Ascending aorta (tissue), 2 donors: ENCODE data around the gene RBM19. TPM values are rescaled to one million over a fixed set of nuclear protein-coding genes. Genes with fewer than 3 reads are reported as not detected.

ENCODE experiments used
- DNase-seq, 2 donors: peaks; one replicate each; pipeline ENCODE4 v3.0.0-alpha.2; 2019; ENCODE audit warnings: low spot score in 2 of 2
- H3K27ac ChIP-seq, 2 donors: fragments of 200-600 bp; sonication (generic); one replicate each; pipeline ENCODE4 v1.5.1; 2016 to 2017; ENCODE audit warnings: mild to moderate bottlenecking in 1 of 2
- H3K27me3 ChIP-seq: fragments of 200-600 bp; sonication (generic); one replicate; pipeline ENCODE4 v1.5.1; 2017
- H3K36me3 ChIP-seq, 2 donors: fragments of 200-600 bp; sonication (generic); one replicate each; pipeline ENCODE4 v1.5.1; 2016
- H3K4me1 ChIP-seq, 2 donors: fragments of 200-600 bp; sonication (generic); one replicate each; pipeline ENCODE4 v1.5.1; 2016 to 2017; ENCODE audit warnings: mild to moderate bottlenecking in 1 of 2
- H3K4me3 ChIP-seq, 2 donors: fragments of 200-600 bp; sonication (generic); one replicate each; pipeline ENCODE4 v1.5.1; 2016 to 2017; ENCODE audit warnings: mild to moderate bottlenecking in 1 of 2
- H3K9me3 ChIP-seq, 2 donors: fragments of 200-600 bp; sonication (generic); one replicate each; pipeline ENCODE4 v1.5.1; 2016
- intact Hi-C: fragments of 100-400 bp; cut with DNase I; formaldehyde crosslinking; loops from one replicate; pipeline ENCODE4 v1.15.1; 2023
- total RNA-seq: library from RNA; depleted of rRNA; stranded (reverse); fragments of >200 nt; gene quantifications from one replicate; pipeline ENCODE4 v1.1.0, GENCODE V29; 2016
- TF ChIP-seq, protein P1 (sequence below), 3 experiments: fragments of 200-600 bp in 2 of 3; fragments of 450-650 bp in 1 of 3; sonication (generic) in 2 of 3; IDR thresholded peaks; one replicate each; pipeline ENCODE4 v1.5.1; 2016 to 2019; ENCODE audit warnings: antibody characterized with exemption in 3 of 3, mild to moderate bottlenecking in 1 of 3, moderate library complexity in 1 of 3

RBM19 gene
- total RNA-seq, 1 donor from 2014 or later = 22.8 TPM

DNA sequence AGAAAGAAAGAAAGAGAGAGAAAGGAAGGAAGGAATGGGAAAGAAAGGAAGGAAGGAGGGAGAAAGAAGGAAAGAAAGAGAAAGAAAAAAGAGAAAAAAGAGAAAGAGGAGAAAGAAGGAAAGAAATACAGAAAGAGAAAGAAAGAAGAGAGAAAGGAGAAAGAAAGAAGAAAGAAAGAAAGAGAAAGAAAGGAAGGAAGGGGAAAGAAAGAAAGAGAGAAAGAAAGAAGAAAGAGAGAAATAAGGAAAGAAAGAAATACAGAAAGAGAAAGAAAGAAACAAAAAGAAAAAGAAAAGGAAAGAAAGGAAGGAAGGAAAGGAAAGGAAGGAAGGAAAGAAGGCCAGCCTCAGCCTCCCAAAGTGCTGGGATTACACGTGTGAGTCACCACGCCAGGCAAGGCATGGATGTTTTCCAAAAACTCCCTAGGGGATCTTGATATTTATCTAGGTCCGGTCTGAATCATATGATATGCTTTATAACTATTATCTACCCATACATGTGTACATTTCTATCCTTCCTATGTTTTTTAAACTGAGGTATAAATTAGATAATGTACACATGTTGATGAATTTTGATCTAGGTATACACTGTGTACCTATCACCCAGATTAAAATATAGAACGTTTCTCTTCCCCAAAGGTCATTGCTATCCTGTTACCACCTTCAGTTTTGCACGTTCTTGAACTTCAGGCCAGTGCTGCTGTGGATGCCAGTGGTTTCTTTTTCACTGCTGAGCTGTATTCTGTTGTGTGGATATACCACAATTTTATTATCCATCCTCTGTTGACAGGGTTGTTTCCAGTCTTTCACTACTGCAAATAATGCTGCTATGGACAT is 177.9 kb downstream of the RBM19 start:
- H3K27ac ChIP-seq = no peak overlapping the region
- H3K4me1 ChIP-seq = no peaks in the 10 kb centered on the region
- no peaks in the 10 kb centered on the region for H3K36me3 ChIP-seq
- no peak overlapping the region for H3K4me3 ChIP-seq
- DNase-seq = no peak
- no peaks in the 10 kb centered on the region for H3K9me3 ChIP-seq
- H3K27me3 ChIP-seq = no peaks in the 10 kb centered on the region
- intact Hi-C loops = no loop called here
- TF ChIP-seq, protein P1, sequence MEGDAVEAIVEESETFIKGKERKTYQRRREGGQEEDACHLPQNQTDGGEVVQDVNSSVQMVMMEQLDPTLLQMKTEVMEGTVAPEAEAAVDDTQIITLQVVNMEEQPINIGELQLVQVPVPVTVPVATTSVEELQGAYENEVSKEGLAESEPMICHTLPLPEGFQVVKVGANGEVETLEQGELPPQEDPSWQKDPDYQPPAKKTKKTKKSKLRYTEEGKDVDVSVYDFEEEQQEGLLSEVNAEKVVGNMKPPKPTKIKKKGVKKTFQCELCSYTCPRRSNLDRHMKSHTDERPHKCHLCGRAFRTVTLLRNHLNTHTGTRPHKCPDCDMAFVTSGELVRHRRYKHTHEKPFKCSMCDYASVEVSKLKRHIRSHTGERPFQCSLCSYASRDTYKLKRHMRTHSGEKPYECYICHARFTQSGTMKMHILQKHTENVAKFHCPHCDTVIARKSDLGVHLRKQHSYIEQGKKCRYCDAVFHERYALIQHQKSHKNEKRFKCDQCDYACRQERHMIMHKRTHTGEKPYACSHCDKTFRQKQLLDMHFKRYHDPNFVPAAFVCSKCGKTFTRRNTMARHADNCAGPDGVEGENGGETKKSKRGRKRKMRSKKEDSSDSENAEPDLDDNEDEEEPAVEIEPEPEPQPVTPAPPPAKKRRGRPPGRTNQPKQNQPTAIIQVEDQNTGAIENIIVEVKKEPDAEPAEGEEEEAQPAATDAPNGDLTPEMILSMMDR (IDR thresholded peaks at IDR 0.05) = no peak

DNA sequence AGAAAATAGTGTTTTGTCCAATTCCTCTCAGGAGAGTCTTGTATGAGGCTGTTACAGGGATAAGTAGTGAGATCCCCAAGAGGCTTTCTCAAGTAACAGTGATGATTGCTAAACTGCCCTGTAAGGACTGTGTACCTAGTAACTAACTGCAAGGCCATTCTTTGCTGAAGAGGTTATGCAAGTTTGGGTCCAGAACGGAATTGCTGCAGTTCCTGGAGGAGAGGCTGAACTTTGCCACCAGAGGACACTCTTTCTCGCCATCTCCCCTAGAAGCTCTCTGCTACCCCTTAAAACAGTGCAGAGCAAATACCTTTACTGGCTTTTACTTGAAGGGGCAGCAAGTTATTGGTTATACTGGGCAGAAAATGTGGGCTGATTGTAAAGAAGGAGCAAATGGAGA is 180.0 kb downstream of the RBM19 start:
- Histone ChIP-seq H3K27me3 (no peaks in the 10 kb centered on the region), H3K27ac (no peak overlapping the region), H3K9me3 (no peaks in the 10 kb centered on the region), H3K4me1 (no peaks in the 10 kb centered on the region), H3K36me3 (no peaks in the 10 kb centered on the region), H3K4me3 (no peak overlapping the region)
- TF ChIP-seq, protein P1 (IDR thresholded peaks at IDR 0.05) = no peak
- no peak for DNase-seq
- intact Hi-C loops = no loop called here

DNA sequence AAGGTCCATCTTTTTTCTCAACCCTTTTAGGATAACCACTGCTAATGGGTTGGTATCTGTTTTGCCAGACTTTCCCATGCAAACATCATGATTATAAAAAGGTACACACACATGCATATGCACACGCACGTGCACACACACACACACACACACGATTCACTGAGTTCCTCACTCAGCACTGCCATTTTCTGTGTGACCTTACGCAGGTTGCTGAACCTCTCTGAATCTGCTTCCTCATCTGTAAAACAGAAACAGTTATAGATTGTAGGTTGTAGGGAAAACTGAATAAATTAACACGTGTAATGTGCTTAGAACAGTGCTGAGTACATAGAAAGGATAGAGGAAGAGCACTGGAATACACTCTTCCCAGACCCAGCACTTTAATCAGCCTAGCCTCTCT is 182.3 kb downstream of the RBM19 start:
- H3K4me1 ChIP-seq = no peaks in the 10 kb centered on the region
- no peak for DNase-seq
- intact Hi-C loops = no loop called here
- H3K4me3 ChIP-seq = no peak overlapping the region
- H3K9me3 ChIP-seq = no peaks in the 10 kb centered on the region
- no peaks in the 10 kb centered on the region for H3K36me3 ChIP-seq
- no peak overlapping the region for H3K27ac ChIP-seq
- TF ChIP-seq, protein P1 (IDR thresholded peaks at IDR 0.05) = no peak
- no peaks in the 10 kb centered on the region for H3K27me3 ChIP-seq

DNA sequence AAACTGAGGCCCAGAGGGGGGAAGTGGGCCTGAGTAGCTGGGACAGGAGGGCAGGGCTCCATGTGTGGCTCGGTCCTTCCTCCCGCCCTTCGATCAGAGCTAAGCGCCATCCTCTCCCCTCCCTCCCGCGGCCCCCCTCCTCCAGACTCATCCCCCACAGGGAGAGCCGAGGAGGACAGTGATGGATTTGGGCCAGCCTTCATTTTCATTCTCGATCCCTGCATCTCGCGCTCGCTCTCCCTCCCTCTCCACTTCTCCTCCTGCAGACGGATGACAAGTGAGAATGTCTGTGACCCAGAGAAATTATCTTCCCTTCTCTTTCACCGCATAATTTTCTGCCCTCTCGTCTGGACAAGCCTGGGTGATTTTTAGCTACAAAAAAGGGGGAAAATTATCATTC is 183.3 kb downstream of the RBM19 start:
- H3K27ac ChIP-seq = no peak overlapping the region
- H3K9me3 ChIP-seq = no peaks in the 10 kb centered on the region
- H3K4me1 ChIP-seq = no peaks in the 10 kb centered on the region
- intact Hi-C loops = no loop called here
- DNase-seq = no peak
- no peaks in the 10 kb centered on the region for H3K36me3 ChIP-seq
- TF ChIP-seq, protein P1 (IDR thresholded peaks at IDR 0.05) = no peak
- H3K4me3 ChIP-seq = no peak overlapping the region
- no peaks in the 10 kb centered on the region for H3K27me3 ChIP-seq

DNA sequence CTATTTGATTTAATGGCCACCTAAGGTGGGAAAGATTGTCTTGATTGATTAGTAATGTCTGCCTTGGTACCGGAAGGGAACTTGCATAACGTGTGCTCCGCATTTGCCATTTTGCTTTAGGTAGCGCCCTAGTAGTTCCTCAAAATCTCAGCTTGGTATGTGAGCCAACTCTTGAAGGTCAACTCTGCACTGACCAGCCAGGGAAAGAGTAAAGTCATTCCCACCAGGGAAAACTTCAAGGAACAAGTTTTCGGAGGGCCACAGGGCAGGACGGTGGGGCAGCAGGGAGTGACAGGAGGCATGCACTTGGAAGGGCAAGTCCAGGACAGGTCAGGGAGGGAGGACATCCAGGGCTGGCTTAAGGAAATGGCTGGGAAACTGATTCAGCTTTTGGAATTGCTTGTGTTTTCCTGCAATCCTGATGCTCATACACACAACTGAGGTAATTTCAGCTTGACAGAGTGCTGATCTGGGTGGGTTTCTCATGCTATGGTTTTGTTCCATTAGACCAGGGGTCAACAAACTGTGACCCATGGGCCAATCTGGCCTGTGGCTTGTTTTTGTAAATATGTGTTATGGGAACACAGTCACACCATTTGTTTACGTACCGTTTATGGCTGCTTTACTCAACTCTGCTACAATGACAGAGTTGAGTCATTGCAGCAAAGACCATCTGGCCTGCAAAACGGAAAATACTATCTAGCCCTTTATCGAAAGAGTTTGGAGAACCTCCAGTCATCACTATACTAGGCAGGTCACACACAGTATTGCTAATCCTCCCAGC is 184.5 kb downstream of the RBM19 start:
- H3K27ac ChIP-seq = no peak overlapping the region
- no peaks in the 10 kb centered on the region for H3K36me3 ChIP-seq
- H3K4me1 ChIP-seq = no peaks in the 10 kb centered on the region
- H3K27me3 ChIP-seq = no peaks in the 10 kb centered on the region
- TF ChIP-seq, protein P1 (IDR thresholded peaks at IDR 0.05) = no peak
- intact Hi-C loops = no loop called here
- no peak overlapping the region for H3K4me3 ChIP-seq
- no peaks in the 10 kb centered on the region for H3K9me3 ChIP-seq
- no peak for DNase-seq
